Germinal center (tissue), 1 donor: Measurements from ENCODE around the gene FBXO11.
A peak's percentile ranks its signal among the peaks of the same experiment; 100 is the strongest.
"Not testable (repeated sequence)": the region's sequence is repeated elsewhere in the genome, so short reads cannot be mapped to it uniquely, and the experiment has no call there.

ENCODE experiments used
- DNase-seq: peaks from one replicate; pipeline ENCODE4 v3.0.0; 2012; ENCODE audit warnings: mixed read lengths, low spot score

FBXO11 gene

DNA sequence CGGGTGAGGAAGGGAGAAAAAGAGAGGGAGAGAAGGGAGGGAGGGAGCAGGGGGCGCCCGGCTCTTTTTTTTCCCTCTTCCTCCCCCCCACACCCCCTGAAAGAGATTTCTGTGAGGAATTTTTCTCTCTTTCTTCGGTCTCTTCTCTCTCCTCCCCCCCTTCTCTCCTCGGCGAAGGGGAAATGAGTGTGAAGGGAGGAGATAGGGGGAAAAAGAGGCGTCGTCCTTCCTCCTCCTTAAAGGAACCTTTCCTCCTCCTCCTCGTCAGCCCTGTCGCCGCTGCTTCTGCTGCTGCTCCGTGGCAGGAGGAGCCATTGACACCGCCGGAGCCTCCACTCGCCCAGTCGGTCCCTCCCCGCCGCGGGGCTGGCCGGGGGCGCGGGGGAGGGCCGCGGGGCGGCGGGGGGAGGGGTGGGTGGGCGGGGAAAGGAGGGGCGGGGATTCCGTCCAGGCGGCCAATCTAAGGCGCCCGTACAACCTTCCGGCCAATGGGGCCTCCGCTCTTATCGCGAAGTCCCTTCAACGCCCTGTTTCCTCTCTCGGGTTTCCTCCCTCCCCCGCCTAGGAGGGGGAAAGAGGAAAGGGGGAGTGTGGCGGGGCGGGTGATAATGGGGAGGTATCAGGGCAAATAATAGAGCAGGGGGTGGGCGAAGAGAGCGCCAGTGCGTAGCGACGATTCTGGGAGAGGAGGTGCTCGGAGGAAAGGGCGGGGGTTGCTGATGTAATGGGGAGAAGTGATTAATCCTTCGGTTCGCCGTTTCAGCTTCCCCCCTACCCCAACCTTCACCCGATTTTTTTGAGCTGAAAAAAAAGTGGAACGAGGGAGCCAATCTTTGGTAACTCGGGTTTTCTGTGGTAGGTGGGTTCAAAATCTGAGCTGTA is at the start of gene FBXO11:
TSS of gene FBXO11 (minus strand) at position 342 of the 882 bp plus-strand sequence. CDS start 778 bp downstream, outside the sequence.
- DNase-seq, result peak; percentile 94

DNA sequence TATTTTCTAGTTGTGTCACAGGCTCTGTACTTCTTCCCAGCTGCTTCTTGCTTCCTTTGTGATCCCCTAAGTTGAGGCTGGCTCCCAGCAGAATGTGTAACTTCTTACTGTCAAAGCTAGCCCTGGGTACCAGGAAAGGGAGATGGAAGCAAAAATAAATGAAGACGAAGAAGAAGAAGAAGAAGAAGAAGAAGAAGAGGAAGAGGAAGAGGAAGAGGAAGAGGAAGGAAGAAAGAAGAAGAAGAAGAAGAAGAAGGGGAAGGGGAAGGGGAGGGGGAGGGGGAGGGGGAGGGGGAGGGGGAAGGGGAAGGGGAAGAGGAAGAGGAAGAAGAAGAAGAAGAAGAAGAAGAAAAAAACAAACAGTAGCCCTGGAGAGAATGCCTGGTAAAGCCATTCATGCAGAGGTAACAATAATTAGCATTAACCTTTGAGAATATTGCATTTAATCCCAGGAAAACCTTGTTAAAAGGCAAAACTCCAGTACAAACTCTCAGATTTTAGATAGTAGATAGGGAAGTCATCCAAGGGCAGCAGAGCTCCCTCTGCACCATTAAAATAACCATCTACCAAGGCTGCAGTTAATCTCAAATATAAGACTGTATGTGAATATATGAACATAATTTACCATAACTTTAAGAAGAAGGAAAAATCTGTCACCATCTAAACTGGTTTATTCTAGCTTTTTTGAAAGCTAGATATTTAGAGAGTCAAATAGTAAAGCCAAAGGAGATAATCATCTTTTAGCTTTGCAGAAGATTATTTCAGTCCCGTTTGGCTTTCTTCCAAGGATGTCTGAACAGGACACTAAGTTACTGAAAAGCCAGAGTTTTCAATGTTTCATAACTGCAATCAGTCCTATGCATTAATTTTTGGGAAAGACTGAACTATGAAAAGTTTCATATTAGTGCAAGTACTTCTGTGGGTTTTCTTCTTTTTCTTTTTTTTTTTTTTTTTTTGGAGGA is 44.3 kb upstream of the FBXO11 start:
- no peak for DNase-seq

DNA sequence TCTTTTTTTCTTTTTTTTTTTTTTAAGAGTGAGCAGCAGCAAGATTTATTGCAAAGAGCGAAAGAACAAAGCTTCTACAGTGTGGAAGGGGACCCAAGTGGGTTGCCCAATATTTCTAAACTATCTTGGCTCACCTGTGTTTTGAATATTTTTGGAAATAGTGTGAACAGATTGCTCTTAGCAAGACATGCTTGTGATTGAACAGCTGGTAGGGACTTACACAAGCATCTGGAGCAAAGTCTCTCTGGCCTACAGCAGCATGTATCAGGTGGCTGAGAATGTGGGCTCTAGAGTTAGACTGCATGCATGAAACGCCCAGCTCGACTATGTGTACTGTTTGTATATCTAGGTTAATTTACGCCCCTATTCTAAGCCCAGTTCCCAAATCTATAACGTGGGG is 40.3 kb upstream of the FBXO11 start:
- DNase-seq, result no peak

DNA sequence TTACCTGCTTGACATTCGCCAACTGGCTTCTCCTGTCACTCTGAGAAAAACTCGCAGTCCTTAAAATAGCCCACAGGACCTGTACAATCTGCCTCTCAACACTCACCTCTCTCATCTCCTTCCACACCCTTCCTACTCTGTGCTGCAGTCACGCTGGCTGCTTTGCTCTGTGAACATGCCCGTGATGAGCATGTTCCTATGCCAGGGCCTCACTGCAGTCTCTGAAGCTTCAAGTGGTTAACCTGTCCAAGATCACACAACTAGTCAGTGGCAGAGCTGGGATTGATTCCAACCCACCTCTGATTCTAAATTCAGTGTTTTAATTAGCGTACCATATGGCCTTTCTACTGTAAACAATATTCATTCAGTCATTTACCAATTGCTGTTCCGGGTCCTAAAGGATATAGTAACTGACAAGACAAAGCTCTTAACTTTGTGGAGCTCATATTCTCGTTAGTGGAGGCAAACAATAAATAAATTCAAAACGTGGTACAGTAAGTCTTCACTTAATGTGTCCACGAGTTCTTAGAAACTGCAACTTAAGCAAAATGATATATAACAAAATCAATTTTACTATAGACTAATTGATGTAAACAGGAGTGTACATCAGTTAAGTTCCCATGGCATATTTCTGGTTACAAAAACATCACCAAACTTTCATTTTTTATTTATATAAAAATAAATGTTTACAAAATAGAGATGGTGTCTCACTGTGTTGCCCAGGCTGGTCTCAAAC is 38.9 kb upstream of the FBXO11 start:
- no peak for DNase-seq

DNA sequence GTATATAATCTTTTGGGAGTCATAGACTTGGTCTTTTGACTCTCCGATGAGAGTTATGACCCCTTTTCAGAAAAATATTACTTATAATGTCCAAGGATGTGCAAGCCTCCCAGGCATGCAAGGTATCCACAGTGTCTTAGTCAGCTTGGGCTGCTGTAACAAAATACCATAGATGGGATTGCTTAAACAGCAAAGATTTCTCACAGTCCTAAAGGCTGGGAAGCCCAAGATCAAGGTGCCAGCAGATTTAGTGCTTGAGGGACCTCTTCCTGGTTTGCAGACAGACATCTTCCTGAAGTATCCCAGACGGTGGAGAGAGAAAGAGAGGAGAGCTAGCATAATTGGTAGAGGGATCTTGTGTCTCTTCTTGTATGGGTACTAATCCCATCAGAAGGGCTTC is 35.6 kb upstream of the FBXO11 start:
- no peak for DNase-seq

DNA sequence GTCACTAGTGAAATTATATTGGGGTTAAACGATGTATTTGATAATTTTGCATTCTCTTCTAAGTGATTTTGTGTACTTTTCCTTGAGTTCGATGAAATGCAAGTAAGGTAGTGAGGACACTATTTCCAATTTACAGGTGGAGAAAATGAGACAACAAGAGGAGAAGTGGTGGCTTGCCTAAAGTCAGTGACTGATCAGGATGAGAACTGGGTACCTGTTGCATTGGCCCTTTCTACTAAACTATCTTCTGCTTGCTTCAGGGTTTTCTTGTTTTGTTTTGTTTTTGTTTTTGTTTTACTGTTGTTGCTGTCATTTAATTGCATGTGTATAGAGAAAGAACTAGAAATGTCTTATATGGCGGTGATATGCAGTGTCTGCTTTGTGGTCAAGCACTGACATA is 31.4 kb upstream of the FBXO11 start:
- DNase-seq, result no peak

DNA sequence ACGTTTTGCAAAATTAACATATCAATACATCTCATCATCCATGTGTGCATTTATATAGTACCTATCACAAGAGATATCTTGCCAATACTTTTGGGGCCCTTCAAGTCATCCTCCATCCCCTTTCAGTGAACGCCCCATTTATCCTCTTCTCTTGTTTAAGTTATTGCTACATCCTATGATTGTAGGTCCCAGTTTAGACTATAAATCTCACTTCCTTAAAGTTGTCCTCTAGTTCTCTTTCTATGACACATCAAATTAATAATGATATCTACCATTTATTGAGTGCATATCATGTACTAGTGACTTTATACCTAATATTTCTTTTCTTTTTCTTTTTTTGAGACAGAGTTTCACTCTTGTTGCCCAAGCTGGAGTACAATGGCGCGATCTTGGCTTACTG is 28.8 kb upstream of the FBXO11 start:
- no peak for DNase-seq

DNA sequence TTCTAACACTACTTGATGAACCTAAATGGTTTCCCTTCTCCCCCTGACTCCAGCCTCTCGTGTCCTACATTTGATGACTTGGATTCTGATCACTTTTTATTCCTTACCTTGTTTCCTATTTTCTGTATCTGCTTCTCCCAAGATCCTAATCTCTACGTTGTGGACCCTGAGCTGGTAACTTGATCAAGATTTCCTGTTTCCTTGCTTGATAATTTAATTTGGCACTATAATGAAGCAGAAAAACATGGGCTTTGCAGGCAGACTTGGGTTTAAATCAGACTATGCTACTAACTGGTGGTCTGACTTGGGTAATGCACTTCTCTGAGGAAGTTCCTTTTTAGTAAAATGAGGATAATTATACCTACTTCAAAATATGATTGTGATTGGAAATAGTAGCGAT is 11.7 kb upstream of the FBXO11 start:
- DNase-seq, result no peak

DNA sequence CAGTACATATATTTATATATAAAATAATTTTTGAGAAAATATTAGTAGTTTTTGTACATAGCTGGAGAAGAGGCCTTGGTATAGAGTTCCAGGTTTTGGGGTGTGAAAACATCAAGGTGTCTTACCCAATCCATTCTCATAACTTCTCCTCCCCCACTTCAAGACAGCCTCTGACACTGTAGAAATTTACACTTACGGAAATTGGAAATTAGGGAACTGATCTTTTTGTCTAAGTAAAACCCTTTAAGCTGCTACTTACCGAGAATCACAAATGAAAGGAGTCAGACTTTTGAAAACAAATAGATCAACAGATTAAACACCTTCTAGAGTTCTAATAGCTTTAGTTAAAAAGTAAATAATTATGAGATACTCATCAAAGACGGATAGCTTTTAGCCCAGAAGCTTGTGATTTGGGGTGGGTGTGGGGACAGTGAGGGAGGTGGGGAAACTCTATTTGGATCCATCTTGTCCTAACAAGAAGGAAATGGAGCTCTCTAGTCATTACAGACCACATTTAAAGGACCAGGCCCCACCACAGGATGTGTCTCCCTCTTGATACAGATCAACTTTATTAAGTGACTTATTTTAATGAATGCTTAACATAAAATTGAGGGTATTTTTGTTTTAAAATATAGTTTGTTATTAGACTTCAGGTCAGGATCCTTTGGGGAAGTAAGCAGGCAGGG is 11.1 kb upstream of the FBXO11 start:
- no peak for DNase-seq

DNA sequence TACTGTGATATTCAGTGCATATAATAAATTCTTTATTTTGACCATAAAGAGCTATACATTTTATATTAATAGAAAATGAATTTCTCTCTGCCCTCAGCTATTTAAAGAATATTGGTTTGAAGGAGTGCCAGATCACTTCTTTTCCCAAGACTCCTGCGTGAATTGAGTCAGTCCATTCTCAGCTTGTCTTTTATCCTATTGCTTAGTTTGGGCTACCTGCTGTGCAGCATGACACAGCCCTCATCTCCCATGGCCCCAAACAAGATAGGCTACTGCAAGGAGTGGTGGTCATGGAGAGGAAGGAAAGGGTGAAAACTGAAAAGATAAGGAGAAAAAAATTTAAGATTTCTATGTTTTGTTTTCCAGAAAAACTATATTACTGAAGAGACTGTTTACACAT is 10.1 kb upstream of the FBXO11 start:
- DNase-seq, result no peak

DNA sequence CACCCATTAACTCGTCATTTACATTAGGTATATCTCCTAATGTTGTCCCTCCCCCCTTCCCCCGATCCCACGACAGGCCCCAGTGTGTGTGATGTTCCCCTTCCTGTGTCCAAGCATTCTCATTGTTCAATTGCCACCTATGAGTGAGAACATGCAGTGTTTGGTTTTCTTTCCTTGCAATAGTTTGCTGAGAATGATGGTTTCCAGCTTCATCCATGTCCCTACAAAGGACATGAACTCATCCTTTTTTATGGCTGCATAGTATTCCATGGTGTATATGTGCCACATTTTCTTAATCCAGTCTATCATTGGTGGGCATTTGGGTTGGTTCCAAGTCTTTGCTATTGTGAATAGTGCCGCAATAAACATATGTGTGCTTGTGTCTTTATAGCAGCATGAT is 4.4 kb upstream of the FBXO11 start:
- DNase-seq, result not testable (repeated sequence)

DNA sequence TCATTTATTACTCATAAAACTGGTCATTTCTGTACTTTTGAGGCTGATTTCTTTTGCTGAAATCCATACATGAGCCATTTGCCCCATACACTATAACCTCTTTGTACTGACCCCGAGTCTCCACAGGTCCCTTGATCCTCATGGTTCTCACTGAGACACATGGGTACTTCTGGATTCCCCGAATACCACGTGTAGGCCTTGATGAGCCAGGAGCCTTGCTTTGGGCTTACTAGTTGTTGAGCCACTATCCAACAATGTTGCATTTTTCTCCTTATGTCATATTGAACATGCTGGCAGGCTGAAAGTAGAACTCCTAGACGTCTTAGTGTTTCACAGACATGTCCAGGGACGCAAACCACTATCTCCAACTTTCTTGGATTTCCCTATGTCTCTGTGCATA is 2.4 kb upstream of the FBXO11 start:
- DNase-seq, result no peak

DNA sequence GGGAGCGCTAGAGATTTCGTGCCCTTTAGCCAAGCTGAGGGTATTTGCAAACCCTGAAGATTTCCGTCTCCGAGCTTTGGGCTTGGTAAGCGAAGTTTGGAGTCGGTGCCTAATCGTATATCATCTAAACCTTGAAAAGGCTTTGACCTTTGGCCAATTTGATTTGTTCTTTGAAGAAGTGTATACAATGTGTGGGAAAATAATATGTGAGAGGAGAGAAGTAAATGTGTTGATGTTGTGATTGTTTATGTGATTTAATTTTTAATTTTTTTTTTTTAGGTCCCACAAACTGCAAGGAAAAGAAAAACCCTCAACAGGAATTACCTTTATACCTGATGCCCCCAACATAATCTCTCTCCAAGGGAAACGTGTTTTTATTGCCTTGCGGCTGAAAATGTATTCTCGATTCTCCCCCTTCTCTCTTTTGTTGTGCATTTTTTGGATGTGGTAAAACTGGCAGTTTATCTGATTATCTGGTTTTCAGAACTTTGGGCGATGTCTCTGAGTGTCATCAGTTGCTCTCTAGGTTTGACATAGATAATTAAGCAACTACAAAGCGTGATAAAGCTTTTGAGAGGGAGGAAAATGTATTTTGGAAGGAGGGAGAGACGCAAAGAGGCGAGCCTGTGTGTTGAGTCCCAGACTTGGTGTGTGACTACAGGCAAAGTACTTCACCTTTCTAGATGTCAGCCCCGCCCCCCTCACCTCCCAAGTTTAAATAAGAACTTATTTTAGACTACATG is 912 bp upstream of the FBXO11 start:
- DNase-seq, result no peak

DNA sequence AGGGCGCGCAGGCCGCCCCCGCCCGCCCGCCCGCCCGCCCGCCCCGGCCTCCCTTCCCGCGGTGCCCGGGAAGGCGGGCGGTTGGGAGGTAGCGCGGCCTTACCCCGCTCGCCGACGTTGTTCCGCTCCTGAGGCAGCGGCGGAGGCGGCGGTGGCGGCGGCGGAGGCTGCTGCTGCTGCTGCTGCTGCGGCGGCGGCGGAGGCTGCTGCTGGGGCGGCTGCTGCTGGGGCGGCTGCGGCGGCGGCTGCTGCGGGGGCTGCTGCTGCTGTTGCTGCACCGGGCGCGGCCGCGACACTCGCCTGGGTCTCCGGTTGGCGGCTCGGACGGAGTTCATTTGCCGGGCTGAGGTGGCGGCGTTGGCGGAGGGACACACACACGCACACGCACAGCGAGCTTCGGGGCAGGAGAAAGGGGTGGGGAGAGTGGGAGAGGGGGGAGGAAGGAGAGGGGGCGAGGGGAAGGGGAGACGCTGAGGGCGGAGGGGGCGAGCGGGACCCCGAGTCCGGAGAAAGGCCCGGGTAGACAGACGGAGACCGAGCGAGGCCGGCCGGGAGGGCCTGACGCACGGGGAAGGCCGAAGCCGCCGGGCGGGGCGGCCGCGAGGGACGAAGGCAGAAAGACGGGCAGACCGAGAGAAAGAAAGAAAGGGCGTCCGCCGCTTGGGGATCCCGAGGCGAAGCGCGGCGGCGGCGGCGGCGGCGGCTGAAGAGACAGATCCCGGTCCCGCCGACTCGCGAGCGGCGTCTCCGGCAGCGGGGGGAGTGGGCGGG is 727 bp downstream of the FBXO11 start:
- DNase-seq, result peak; percentile 42

DNA sequence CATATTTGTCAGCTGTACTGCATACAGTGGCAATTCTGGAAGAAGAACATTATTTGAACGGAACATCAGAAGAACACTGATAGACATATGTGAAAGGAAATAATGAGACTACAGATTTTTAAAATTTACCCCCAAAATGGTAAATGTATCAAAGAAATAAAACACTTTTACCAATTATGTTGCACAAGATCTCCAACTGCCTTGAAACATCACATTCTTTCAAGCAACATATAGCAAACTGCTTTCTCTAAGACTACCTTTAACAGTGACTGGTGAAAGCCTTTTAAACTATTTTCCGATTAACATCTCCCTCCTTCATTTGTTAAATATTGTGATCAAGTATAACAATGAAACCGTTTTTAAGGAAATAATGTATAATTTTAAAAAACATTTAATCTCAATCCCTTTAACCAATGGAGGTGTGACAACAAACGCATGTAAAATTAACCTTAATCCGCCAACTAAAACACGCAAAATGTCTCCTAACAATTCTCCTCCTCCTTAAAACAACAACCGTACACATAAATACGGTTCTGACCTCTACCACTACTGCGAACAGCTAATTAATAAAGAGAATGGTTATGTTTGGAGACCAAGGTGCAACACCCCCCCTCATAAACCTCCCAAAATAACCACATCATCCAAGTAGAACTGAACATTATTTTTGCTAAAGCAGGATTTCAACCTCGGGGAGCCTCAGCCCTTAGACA is 2.4 kb downstream of the FBXO11 start:
- no peak for DNase-seq

DNA sequence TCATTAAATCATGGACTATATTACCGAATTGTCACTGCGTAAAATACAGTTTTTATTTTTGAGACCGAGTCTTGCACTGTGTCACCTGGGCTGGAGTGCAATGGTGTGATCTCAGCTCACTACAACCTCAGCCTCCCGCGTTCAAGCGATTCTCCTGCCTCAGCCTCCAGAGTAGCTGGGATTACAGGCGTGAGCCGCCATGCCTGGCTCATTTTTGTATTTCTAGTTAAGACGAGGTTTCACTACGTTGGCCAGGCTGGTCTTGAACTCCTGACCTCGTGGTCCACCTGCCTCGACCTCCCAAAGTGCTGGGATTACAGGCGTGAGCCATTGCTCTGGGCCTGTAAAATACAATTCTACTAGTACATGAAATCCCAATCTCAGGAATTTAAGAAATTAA is 4.4 kb downstream of the FBXO11 start:
- DNase-seq, result not testable (repeated sequence)

DNA sequence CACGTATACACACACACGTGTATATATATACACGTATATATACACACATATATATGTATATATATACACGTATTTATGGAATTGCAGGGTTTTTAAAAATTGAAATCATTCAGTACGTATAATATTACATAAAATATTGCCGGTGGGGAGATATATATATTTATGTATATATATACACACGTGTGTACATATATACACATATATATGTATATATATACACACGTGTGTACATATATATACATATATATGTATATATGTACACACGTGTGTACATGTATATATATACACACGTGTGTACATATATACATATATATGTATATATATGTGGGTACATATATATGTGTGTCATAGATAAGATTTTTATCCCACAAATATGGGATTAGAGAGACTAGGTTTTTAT is 5.4 kb downstream of the FBXO11 start:
- no peak for DNase-seq

DNA sequence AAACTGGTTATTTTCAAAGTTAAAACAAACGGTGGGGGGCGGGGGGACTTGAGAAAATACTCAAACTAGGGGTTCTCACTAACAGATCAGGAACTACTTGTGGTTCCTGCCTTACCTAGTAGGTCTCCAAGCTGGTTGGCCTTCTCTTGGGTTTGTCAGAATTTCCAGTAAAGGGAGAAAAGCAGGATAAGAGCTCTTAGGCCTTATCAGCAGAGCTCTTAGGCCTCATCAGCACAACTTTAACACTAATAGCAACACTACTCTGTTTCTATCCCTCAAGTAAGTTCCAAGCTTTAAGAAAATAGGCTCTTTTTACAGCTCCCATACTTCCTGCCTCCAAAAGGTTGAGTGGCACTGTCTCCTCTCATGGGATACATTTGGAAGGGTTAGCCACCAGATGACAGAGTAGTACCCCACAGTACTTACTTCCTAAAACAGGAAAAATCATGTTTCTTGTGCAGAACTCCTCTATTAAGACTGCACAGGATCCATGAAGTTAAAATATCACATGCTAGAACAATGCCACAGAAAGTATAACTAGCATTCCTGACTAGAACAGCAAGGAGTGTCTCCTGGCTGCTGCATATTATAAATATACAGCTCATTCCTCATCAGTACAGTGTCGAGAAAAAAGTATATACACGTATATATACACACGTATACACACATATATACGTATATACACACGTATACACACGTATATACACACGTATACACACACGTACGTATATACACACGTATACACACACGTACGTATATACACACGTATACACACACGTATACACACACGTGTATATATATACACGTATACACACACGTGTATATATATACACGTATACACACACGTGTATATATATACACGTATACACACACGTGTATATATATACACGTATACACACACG is 6.1 kb downstream of the FBXO11 start:
- DNase-seq, result no peak
